ENCODE measurements around the gene CACNA1G.

CACNA1G gene

DNA sequence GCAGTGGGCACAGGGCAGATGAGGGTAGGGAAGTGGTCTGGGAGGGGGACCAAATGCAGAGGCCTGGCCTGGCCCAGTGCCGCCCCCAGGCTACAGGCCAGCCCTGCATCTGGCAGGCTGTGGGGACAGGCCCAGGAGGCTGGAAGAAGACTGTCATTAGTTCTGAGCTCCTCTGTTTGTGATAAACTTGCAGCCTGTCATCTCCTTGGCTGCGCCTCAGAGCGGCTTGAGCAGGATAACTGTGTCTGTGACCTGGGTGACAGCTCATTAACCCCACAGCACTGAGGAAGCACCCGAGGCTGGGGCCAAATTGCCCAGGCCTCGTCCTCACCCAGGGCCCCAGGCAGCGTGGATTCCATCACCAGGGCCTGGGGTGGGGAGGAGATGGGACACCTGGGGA, 98.1 kb downstream of the CACNA1G start:
- Histone ChIP-seq H3K27ac (no peak overlapping the region), H3K4me1 (peaks cover 7% of the 10 kb centered on the region; the same call in 1 of the 2 replicates), H3K4me3 (no peak overlapping the region), H3K9ac (no peak overlapping the region), H3K9me3 (no peaks in the 10 kb centered on the region), H3K27me3 (no peaks in the 10 kb centered on the region), H3K36me3 (no peaks in the 10 kb centered on the region), H4K20me1 (no peaks in the 10 kb centered on the region), H3K4me2 (no peak overlapping the region)
- TF ChIP-seq Cebpa-rat (IDR thresholded peaks at IDR 0.05): no peak

DNA sequence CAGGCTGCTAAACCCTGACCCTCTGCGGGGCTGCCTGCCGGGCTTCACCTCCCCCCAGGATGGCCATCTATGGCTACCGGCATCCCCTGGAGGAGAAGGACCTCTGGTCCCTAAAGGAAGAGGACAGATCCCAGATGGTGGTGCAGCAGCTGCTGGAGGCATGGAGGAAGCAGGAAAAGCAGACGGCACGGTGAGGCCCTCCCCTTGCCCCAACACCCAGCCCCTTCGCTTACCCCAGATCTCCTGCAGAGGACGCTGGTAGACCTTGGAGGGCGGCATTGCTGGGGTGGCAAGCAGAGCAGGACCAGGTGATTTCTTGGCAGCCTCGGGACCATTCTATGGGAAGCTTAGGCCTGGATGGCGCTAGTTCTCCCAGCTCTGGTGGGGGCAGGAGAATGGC, 98.7 kb downstream of the CACNA1G start:
- Histone ChIP-seq H3K4me3 (no peak overlapping the region), H3K27ac (no peak overlapping the region), H4K20me1 (no peaks in the 10 kb centered on the region), H3K4me1 (peaks cover 7% of the 10 kb centered on the region; the same call in 1 of the 2 replicates), H3K9ac (no peak overlapping the region), H3K36me3 (no peaks in the 10 kb centered on the region), H3K4me2 (no peak overlapping the region), H3K9me3 (no peaks in the 10 kb centered on the region), H3K27me3 (no peaks in the 10 kb centered on the region)
- TF ChIP-seq Cebpa-rat (IDR thresholded peaks at IDR 0.05): no peak

DNA sequence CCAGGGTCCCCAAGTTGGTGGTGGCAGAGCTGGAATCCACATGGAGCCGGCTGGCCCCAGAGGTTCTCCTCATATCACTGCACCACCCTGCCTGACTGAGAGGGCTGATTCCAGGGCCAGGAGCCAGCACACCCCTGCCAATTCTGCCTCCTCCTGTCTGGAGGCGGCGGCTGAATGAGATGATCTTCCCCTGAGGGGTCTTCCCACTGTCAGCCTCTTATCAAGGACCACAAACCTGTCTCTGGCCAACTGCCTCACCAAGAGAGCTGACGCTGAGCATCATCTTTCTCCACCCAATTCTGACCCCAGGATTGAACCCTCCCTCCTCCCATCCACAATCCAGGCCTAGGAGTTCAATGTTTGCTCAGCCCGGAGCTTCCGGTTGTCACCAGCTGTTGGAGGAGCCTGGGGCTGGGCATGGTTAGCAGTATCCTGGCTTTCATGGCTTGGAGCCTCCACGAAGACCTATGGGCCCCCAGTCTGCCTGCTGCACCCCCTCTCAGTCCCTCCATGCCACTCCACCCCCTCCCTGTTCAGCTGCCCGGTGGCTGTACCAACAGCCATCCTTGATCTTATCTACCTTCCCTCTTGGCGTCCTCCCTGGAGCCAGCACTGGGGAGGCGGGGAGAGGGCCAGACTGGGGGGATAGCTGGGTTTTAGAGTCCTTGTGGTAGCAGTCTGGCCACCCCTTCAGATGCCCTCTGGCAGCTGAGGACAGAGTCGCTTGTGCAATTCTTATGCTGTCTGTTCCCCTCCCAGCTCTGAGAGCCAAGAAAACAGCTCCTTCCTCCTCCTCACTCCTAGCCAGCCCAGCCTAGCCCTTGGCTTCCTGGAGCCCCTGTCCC, 99.7 kb downstream of the CACNA1G start:
- Histone ChIP-seq H3K4me2 (no peak overlapping the region), H3K27ac (no peak overlapping the region)

DNA sequence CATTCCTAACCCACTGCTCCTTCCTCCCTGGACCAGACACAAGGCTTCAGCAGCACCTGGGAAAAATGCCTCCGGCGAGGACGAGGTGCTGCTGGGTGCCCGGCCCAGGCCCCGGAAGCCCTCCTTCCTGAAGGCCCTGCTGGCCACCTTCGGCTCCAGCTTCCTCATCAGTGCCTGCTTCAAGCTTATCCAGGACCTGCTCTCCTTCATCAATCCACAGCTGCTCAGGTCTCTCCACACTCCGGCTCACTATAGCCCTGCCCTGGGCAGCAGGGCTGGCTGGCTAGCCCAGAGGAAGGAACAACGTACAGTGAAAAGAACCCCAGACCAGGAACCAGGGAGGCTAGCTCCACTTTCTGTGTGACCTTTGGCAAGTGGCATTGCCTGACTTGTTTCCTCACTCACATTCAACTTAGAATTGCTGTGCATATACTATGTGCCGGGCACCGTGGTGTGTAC, 100.4 kb downstream of the CACNA1G start:
- no peaks in the 10 kb centered on the region for H4K20me1 ChIP-seq
- peaks cover 7% of the 10 kb centered on the region; the same call in 1 of the 2 replicates for H3K4me1 ChIP-seq
- H3K4me3 ChIP-seq: no peak overlapping the region
- no peak for TF ChIP-seq Cebpa-rat (IDR thresholded peaks at IDR 0.05)
- no peaks in the 10 kb centered on the region for H3K36me3 ChIP-seq
- no peak overlapping the region for H3K9ac ChIP-seq
- no peaks in the 10 kb centered on the region for H3K9me3 ChIP-seq
- H3K4me2 ChIP-seq: no peak overlapping the region
- H3K27ac ChIP-seq: no peak overlapping the region
- no peaks in the 10 kb centered on the region for H3K27me3 ChIP-seq

More for the DNA sequence above, 99.7 kb downstream of the CACNA1G start:
- H3K9me3 ChIP-seq: no peaks in the 10 kb centered on the region
- H3K27me3 ChIP-seq: no peaks in the 10 kb centered on the region
- H3K36me3 ChIP-seq: no peaks in the 10 kb centered on the region
- TF ChIP-seq Cebpa-rat (IDR thresholded peaks at IDR 0.05): no peak
- H4K20me1 ChIP-seq: no peaks in the 10 kb centered on the region
- H3K9ac ChIP-seq: no peak overlapping the region
- no peak overlapping the region for H3K4me3 ChIP-seq
- peaks cover 7% of the 10 kb centered on the region; the same call in 1 of the 2 replicates for H3K4me1 ChIP-seq

DNA sequence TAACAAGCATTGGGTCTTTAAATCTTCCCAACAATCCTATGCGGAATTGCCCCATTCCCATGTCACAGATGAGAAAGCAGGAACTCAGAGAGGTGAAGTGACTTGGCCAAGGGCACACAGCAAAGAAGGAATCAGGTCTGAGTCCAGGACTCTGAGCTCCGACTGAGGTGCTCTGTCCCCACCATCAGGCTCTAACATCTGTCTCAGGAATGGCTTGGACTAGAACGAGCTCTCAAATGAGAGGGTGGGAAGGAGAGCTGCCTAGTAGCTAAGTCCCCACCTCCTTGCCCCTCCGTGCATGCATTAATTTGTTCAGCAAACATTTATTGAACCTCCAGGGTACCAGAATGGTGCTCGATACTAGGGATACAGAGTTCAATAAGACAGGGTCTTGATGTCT, 100.8 kb downstream of the CACNA1G start:
- Histone ChIP-seq H3K4me2 (no peak overlapping the region), H3K27ac (no peak overlapping the region), H4K20me1 (no peaks in the 10 kb centered on the region), H3K9me3 (no peaks in the 10 kb centered on the region), H3K27me3 (no peaks in the 10 kb centered on the region), H3K4me3 (no peak overlapping the region), H3K36me3 (no peaks in the 10 kb centered on the region), H3K9ac (no peak overlapping the region), H3K4me1 (peaks cover 7% of the 10 kb centered on the region; the same call in 1 of the 2 replicates)
- no peak for TF ChIP-seq Cebpa-rat (IDR thresholded peaks at IDR 0.05)

DNA sequence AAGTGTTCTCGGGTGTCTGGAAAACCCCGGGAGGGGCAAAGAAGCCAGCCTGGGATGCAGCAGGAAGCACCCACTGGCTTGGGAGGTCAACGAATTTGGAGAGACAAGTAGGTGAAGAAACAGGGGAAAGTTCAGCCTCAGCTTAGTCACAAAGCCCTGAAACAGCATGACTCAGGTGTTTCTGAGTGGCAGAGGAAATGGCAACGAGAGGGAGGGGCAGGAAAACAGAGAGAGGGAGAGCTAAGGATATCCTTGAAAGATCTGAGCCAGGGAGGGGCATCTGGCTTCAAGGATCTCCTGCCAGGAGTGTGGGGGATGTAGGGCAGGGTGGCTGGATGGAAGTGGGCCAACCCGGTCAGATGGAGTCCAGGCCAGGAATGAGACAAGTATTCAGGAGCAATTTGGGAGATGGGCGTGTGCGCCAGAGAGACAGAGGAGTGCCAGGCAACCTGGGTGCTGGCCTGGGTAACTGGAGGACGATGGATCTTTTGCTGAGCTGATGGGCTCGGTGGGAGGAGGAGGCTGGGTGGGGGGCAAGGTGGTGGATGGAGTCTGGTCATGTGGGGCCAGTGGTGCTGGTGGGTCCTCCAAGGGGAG, 101.4 kb downstream of the CACNA1G start:
- TF ChIP-seq Cebpa-rat (IDR thresholded peaks at IDR 0.05): no peak
- no peak overlapping the region for H3K4me3 ChIP-seq
- H3K9ac ChIP-seq: no peak overlapping the region
- H3K4me2 ChIP-seq: no peak overlapping the region
- no peak overlapping the region for H3K27ac ChIP-seq
- peaks cover 7% of the 10 kb centered on the region; the same call in 1 of the 2 replicates for H3K4me1 ChIP-seq
- no peaks in the 10 kb centered on the region for H4K20me1 ChIP-seq
- no peaks in the 10 kb centered on the region for H3K9me3 ChIP-seq
- no peaks in the 10 kb centered on the region for H3K36me3 ChIP-seq
- H3K27me3 ChIP-seq: no peaks in the 10 kb centered on the region

DNA sequence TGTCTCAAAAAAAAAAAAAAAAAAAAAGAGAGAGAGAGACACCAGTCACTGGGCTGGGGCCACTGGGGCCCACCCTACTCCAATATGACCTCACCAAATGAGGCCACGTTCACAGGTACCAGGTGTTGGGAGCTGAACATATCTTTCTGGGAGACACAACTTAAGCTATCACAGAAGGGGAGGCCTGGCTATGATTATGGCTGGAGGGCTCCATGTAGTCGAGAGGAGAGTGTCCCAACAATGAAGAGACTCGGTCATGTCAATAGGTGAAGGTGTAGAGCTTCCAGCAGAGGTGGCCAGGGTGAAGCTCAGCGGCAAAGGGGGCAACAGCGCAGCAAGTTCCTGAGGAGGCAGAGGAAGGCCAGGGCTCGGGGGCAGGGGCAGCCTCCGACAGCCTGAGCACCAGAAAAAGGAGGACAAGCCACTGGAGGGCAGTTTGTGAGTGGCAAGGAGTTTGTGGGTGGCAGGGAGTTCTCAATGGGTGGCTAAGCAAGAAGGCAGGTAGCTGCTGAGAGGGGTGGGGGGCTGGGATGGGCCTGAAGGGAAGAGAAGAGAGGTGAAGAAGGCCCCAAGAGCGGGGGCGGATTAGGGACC, 102.2 kb downstream of the CACNA1G start:
- no peak overlapping the region for H3K4me3 ChIP-seq
- H3K4me2 ChIP-seq: no peak overlapping the region
- no peak for TF ChIP-seq Cebpa-rat (IDR thresholded peaks at IDR 0.05)
- H4K20me1 ChIP-seq: no peaks in the 10 kb centered on the region
- H3K27ac ChIP-seq: no peak overlapping the region
- H3K9ac ChIP-seq: no peak overlapping the region
- peaks cover 7% of the 10 kb centered on the region; the same call in 1 of the 2 replicates for H3K4me1 ChIP-seq
- no peaks in the 10 kb centered on the region for H3K9me3 ChIP-seq
- no peaks in the 10 kb centered on the region for H3K27me3 ChIP-seq
- H3K36me3 ChIP-seq: no peaks in the 10 kb centered on the region

DNA sequence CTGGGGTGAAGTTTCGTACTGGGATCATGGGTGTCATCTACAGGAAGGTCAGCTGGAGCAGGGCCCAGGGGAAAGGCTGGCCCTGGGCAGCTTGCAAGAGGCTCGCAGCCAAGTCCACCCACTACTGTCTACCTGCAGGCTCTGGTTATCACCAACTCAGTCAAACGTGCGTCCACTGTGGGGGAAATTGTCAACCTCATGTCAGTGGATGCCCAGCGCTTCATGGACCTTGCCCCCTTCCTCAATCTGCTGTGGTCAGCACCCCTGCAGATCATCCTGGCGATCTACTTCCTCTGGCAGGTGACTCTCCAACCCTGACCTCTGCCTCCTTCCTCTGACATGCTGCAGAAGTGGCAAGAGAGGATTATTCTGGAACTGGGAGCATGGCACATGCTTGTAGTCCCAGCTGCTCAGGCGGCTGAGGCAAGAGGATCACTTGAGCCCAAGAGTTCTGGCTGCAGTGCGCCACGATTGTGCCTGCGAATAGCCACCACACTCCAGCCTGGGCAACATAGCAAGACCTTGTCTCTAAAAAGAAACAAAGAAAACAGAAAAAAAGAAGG, 103.4 kb downstream of the CACNA1G start:
- Histone ChIP-seq H3K4me3 (no peak overlapping the region), H3K9me3 (no peaks in the 10 kb centered on the region), H3K36me3 (no peaks in the 10 kb centered on the region), H3K4me2 (no peak overlapping the region), H4K20me1 (no peaks in the 10 kb centered on the region), H3K9ac (no peak overlapping the region), H3K27ac (no peak overlapping the region), H3K4me1 (peaks cover 7% of the 10 kb centered on the region; the same call in 1 of the 2 replicates), H3K27me3 (no peaks in the 10 kb centered on the region)
- TF ChIP-seq Cebpa-rat (IDR thresholded peaks at IDR 0.05): no peak

DNA sequence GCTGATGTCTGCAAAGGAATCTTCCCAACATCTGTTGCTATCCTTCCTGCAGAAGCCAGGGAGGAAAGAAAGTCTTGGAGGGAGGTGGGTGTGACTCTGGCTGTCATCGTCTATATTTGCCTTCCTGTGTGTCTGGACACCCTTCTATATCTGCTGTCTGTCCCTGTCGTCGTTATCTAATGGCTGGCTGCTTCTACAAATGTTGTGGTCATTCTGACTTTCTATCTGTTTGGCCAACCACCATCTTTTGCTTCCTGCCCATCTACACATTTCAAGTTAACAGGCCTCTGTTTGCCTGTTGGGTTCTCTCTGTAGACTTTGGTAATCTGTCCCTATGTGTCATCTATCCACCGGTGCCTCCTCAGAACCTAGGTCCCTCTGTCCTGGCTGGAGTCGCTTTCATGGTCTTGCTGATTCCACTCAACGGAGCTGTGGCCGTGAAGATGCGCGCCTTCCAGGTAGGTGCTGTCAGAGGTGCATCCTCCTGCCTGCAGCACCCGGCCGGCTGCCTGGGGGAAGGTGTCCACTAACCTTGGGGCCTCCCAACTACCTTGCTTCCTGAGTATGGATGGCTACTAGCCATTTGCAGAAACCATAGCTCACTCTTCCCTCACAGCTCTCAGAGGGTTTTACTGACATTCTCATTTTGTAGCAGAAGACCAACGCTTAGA, 104.4 kb downstream of the CACNA1G start:
- TF ChIP-seq Cebpa-rat (IDR thresholded peaks at IDR 0.05): no peak
- Histone ChIP-seq H3K9me3 (no peaks in the 10 kb centered on the region), H3K27ac (no peak overlapping the region), H3K36me3 (no peaks in the 10 kb centered on the region), H4K20me1 (no peaks in the 10 kb centered on the region), H3K4me1 (peaks cover 7% of the 10 kb centered on the region; the same call in 1 of the 2 replicates), H3K9ac (no peak overlapping the region), H3K4me2 (no peak overlapping the region), H3K27me3 (no peaks in the 10 kb centered on the region), H3K4me3 (no peak overlapping the region)

Measured in BLaER1 (cell line).